Measurements from ENCODE around the gene ELP4.

GRCh38 chr11:31628111-31628510 lies 118.5 kb downstream of the ELP4 start:
- TF ChIP-seq POLR2A (IDR thresholded peaks at IDR 0.05; ENCODE audit: low read length) (no peak), POLR2AphosphoS2 (conservative IDR thresholded peaks at IDR 0.05; ENCODE audit: low read length) (no peak), MAX (IDR thresholded peaks at IDR 0.05) (no peak), EP300 (IDR thresholded peaks at IDR 0.05) (no peak), CTCF (IDR thresholded peaks at IDR 0.05) (no peak), RNF2 (IDR thresholded peaks at IDR 0.05; ENCODE audit: borderline replicate concordance, low read depth) (no peak), RCOR1 (IDR thresholded peaks at IDR 0.05; ENCODE audit: low read depth, low read length) (no peak), HMGXB4 (CRISPR knock-in tag; IDR thresholded peaks at IDR 0.05; ENCODE audit: borderline replicate concordance) (no peak), KDM5A (IDR thresholded peaks at IDR 0.05) (no peak), JUN (IDR thresholded peaks at IDR 0.05) (no peak), CEBPB (IDR thresholded peaks at IDR 0.05) (no peak), NR3C1 (IDR thresholded peaks at IDR 0.05) (no peak), BHLHE40 (IDR thresholded peaks at IDR 0.05; ENCODE audit: low read depth, low read length) (no peak), JUNB (IDR thresholded peaks at IDR 0.05) (no peak)

All from A549 (cell line).